Neural cell (in vitro differentiated cells): ENCODE results near the gene PSMB1.

Source experiments
- EP300 ChIP-seq: fragments of 450-650 bp; conservative IDR thresholded peaks from 2 replicates; pipeline ENCODE4 v1.6.1; 2014; ENCODE audit warnings: antibody characterized with exemption, mild to moderate bottlenecking, moderate library complexity; ENCODE audit not compliant: poor library complexity, severe bottlenecking
- EZH2 ChIP-seq: fragments of 200-600, 300-800 bp; shearing (Covaris generic), sonication (generic); IDR thresholded peaks from 2 replicates; pipeline ENCODE4 v1.6.1; 2014; ENCODE audit warnings: antibody characterized with exemption, low read length, borderline replicate concordance, mild to moderate bottlenecking; ENCODE audit not compliant: insufficient read depth, poor library complexity, severe bottlenecking
- MXI1 ChIP-seq: fragments of 450-650 bp; conservative IDR thresholded peaks from 2 replicates; pipeline ENCODE4 v1.6.1; 2014; ENCODE audit warnings: antibody characterized with exemption, mild to moderate bottlenecking; ENCODE audit not compliant: poor library complexity, severe bottlenecking
- POLR2AphosphoS5 ChIP-seq: IDR thresholded peaks from 2 replicates; pipeline ENCODE4 v1.6.1; 2012
- SMC3 ChIP-seq: fragments of 450-650 bp; conservative IDR thresholded peaks from 2 replicates; pipeline ENCODE4 v1.6.1; 2014; ENCODE audit warnings: antibody characterized with exemption, mild to moderate bottlenecking, moderate library complexity; ENCODE audit not compliant: poor library complexity
- TF ChIP-seq, protein P1 (sequence below): fragments of 450-650 bp; IDR thresholded peaks from 2 replicates; pipeline ENCODE4 v1.5.1; 2014; ENCODE audit warnings: antibody characterized with exemption, mild to moderate bottlenecking, moderate library complexity; ENCODE audit not compliant: poor library complexity, severe bottlenecking
- TF ChIP-seq, protein P2 (sequence below): IDR thresholded peaks from 2 replicates; pipeline ENCODE4 v1.6.1; 2012; ENCODE audit warnings: borderline replicate concordance

DNA sequence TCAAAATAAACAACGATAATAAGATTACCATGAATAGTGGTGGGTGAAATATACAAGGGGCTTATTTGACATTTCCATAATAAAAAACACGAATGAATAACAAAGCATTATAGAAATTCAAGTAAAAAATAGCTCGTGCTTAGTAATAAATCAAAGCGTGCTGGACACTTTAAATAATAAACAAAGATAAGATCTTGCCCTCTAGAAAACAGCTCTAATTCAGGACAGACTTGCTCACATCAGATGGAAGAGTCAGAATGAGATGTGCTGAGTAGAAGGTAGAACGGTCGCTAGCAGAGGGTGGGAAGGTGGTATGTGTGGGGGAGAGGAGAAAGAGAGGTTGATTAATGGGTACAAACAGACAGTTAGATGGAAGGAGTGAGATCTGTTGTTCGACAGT, 27.3 kb downstream of the PSMB1 start:
- TF ChIP-seq, protein P1, sequence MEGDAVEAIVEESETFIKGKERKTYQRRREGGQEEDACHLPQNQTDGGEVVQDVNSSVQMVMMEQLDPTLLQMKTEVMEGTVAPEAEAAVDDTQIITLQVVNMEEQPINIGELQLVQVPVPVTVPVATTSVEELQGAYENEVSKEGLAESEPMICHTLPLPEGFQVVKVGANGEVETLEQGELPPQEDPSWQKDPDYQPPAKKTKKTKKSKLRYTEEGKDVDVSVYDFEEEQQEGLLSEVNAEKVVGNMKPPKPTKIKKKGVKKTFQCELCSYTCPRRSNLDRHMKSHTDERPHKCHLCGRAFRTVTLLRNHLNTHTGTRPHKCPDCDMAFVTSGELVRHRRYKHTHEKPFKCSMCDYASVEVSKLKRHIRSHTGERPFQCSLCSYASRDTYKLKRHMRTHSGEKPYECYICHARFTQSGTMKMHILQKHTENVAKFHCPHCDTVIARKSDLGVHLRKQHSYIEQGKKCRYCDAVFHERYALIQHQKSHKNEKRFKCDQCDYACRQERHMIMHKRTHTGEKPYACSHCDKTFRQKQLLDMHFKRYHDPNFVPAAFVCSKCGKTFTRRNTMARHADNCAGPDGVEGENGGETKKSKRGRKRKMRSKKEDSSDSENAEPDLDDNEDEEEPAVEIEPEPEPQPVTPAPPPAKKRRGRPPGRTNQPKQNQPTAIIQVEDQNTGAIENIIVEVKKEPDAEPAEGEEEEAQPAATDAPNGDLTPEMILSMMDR, result no peak
- TF ChIP-seq MXI1 (no peak), POLR2AphosphoS5 (no peak), SMC3 (no peak), EZH2 (no peak), EP300 (no peak)
- TF ChIP-seq, protein P2, sequence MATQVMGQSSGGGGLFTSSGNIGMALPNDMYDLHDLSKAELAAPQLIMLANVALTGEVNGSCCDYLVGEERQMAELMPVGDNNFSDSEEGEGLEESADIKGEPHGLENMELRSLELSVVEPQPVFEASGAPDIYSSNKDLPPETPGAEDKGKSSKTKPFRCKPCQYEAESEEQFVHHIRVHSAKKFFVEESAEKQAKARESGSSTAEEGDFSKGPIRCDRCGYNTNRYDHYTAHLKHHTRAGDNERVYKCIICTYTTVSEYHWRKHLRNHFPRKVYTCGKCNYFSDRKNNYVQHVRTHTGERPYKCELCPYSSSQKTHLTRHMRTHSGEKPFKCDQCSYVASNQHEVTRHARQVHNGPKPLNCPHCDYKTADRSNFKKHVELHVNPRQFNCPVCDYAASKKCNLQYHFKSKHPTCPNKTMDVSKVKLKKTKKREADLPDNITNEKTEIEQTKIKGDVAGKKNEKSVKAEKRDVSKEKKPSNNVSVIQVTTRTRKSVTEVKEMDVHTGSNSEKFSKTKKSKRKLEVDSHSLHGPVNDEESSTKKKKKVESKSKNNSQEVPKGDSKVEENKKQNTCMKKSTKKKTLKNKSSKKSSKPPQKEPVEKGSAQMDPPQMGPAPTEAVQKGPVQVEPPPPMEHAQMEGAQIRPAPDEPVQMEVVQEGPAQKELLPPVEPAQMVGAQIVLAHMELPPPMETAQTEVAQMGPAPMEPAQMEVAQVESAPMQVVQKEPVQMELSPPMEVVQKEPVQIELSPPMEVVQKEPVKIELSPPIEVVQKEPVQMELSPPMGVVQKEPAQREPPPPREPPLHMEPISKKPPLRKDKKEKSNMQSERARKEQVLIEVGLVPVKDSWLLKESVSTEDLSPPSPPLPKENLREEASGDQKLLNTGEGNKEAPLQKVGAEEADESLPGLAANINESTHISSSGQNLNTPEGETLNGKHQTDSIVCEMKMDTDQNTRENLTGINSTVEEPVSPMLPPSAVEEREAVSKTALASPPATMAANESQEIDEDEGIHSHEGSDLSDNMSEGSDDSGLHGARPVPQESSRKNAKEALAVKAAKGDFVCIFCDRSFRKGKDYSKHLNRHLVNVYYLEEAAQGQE, result no peak
